ENCODE measurements around the gene IGDCC3.

IGDCC3 gene

GRCh38 chr15:65287520-65287855 lies 90.3 kb downstream of the IGDCC3 start:
- DNase-seq (no peak), ATAC-seq (ENCODE audit: insufficient read depth, low read depth) (no peak)
- H3K79me2 ChIP-seq (ENCODE audit: insufficient read depth, low read length) = peaks cover 29% of the 10 kb centered on the region
- H3K9me3 ChIP-seq (ENCODE audit: insufficient read depth, low read length, severe bottlenecking) = no peaks in the 10 kb centered on the region
- no peaks in the 10 kb centered on the region for H4K20me1 ChIP-seq (ENCODE audit: insufficient read depth, low read length)
- peak overlapping the region in 1 of 2 experiments; percentile 73; a peak in 2 of 4 replicates for H3K4me3 ChIP-seq (ENCODE audit: low read depth in 1 of 2, low read length in 2 of 2)
- peak overlapping the region; percentile 100 for H2AFZ ChIP-seq (ENCODE audit: low read depth, low read length)
- peaks cover 40% of the 10 kb centered on the region for H3K4me1 ChIP-seq (ENCODE audit: insufficient read depth, low read length)
- no peaks in the 10 kb centered on the region for H3K27me3 ChIP-seq (ENCODE audit: insufficient read depth, low read length, poor library complexity)
- H3K4me2 ChIP-seq (ENCODE audit: insufficient read depth, low read length) = peak overlapping the region; percentile 90
- peak overlapping the region; percentile 83 for H3K9ac ChIP-seq (ENCODE audit: low read depth, low read length)
- peaks cover 2% of the 10 kb centered on the region; the same call in 1 of the 2 replicates for H3K36me3 ChIP-seq (ENCODE audit: insufficient read depth, low read length)
- TF ChIP-seq EZH2 (IDR thresholded peaks at IDR 0.05; ENCODE audit: borderline replicate concordance, low read depth, low read length, severe bottlenecking) (no peak), CTCF (IDR thresholded peaks at IDR 0.05; ENCODE audit: borderline replicate concordance, extremely low read depth, low read length, poor library complexity, severe bottlenecking) (no peak)
- peak overlapping the region; percentile 87 for H3K27ac ChIP-seq (ENCODE audit: low read length)

- ATAC-seq (ENCODE audit: insufficient read depth, low read depth) = peak; percentile 93
- Histone ChIP-seq H3K4me2 (ENCODE audit: insufficient read depth, low read length) (peak within 1 kb of the TSS; percentile 90), H3K9ac (ENCODE audit: low read depth, low read length) (peak within 1 kb of the TSS; percentile 83), H3K9me3 (ENCODE audit: insufficient read depth, low read length, severe bottlenecking) (no peaks in the 10 kb centered on the region), H3K4me1 (ENCODE audit: insufficient read depth, low read length) (peaks cover 40% of the 10 kb centered on the region), H3K79me2 (ENCODE audit: insufficient read depth, low read length) (peaks cover 35% of the 10 kb centered on the region), H3K36me3 (ENCODE audit: insufficient read depth, low read length) (peaks cover 3% of the 10 kb centered on the region; the same call in 1 of the 2 replicates), H3K27ac (ENCODE audit: low read length) (peak within 1 kb of the TSS; percentile 87), H3K4me3 (ENCODE audit: low read depth in 1 of 2, low read length in 2 of 2) (peak within 1 kb of the TSS; percentile 61 to 73; a peak in 3 of 4 replicates), H2AFZ (ENCODE audit: low read depth, low read length) (peak within 1 kb of the TSS; percentile 100), H4K20me1 (ENCODE audit: insufficient read depth, low read length) (no peaks in the 10 kb centered on the region), H3K27me3 (ENCODE audit: insufficient read depth, low read length, poor library complexity) (no peaks in the 10 kb centered on the region)
- DNase-seq = peak; percentile 94
- TF ChIP-seq CTCF (IDR thresholded peaks at IDR 0.05; ENCODE audit: borderline replicate concordance, extremely low read depth, low read length, poor library complexity, severe bottlenecking) (peak; percentile 54), EZH2 (IDR thresholded peaks at IDR 0.05; ENCODE audit: borderline replicate concordance, low read depth, low read length, severe bottlenecking) (no peak)
Measured at GRCh38 chr15:65286704-65287519, 90.9 kb downstream of the IGDCC3 start, which contains the start of gene PARP16. TSS of gene PARP16 (minus strand) at chr15:65286883. CDS start at chr15:65286426, 457 bp downstream.

- Histone ChIP-seq H3K9me3 (ENCODE audit: insufficient read depth, low read length, severe bottlenecking) (no peaks in the 10 kb centered on the region), H3K4me2 (ENCODE audit: insufficient read depth, low read length) (peak overlapping the region; percentile 90), H3K36me3 (ENCODE audit: insufficient read depth, low read length) (peaks cover 3% of the 10 kb centered on the region; the same call in 1 of the 2 replicates), H3K4me3 (ENCODE audit: low read depth in 1 of 2, low read length in 2 of 2) (peak overlapping the region; percentile 61 to 73; a peak in 3 of 4 replicates), H3K79me2 (ENCODE audit: insufficient read depth, low read length) (peaks cover 40% of the 10 kb centered on the region), H4K20me1 (ENCODE audit: insufficient read depth, low read length) (0 out of 2 replicates have a peak, but pooled peaks cover under 1% of the 10 kb centered on the region), H2AFZ (ENCODE audit: low read depth, low read length) (peak overlapping the region; percentile 84), H3K27ac (ENCODE audit: low read length) (peak overlapping the region; percentile 79), H3K9ac (ENCODE audit: low read depth, low read length) (peak overlapping the region; percentile 83), H3K4me1 (ENCODE audit: insufficient read depth, low read length) (peaks cover 40% of the 10 kb centered on the region), H3K27me3 (ENCODE audit: insufficient read depth, low read length, poor library complexity) (no peaks in the 10 kb centered on the region)
- ATAC-seq (ENCODE audit: insufficient read depth, low read depth) = peak; percentile 20
- peak; percentile 22 for DNase-seq
- no peak for TF ChIP-seq EZH2 (IDR thresholded peaks at IDR 0.05; ENCODE audit: borderline replicate concordance, low read depth, low read length, severe bottlenecking)
- no peak for TF ChIP-seq CTCF (IDR thresholded peaks at IDR 0.05; ENCODE audit: borderline replicate concordance, extremely low read depth, low read length, poor library complexity, severe bottlenecking)
Measured at GRCh38 chr15:65286069-65286703, 91.6 kb downstream of the IGDCC3 start.
